ENCODE data around the gene CCDC107. TPM values are rescaled to one million over a fixed set of nuclear protein-coding genes. Genes with fewer than 3 reads are reported as not detected.
A peak's percentile ranks its signal among the peaks of the same experiment; 100 is the strongest.

The CCDC107 gene
- total RNA-seq, 2 experiments from 2014 or later = 34.8 to 36.8 TPM

DNA sequence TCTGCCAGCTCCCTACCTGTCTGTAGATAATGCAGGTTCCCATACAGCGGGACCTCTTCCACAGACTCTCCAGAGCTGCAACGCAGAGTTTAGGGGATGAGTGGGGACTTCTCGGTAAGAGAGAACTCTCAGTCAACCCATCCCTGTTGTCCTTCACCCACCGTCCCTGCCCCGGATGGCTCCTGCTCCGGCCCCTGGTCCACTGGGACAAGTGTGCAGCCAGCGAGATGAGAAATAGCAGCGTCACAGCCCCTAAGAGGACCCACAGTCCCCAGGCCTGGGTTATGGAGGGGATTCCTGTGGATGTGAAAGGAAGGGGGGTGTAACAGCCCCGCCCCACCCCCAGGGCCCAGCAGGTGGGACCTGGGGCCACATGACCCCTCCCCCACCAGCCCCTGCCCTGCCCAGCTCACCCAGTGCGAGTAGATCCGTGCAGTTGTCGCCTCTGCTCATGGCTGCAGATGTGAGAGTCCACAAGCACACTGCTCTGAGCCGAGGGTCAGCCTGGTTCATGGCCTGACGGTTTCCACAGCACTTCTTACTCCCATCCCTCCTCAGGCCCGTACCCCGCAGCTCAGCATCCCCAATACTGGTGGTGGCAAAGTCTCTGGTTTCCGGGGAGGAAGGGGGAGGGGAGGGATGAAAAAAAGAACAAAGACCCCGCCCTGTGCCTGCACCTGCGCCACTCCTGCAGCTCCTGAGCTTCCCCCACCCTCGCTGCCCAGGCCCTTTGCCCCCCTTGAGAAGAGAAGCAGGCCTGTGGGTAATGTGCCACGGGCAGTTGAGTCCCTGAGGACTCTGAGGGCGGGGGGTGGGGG is 7.5 kb upstream of the CCDC107 start, which contains the start of gene SIT1:
SIT1 (minus strand) TSS at position 591 of the 818 bp plus-strand sequence; CDS start at position 513, 78 bp downstream.
- H3K4me3 Mint-ChIP-seq = peak within 1 kb of the TSS; percentile 97
- peaks cover 37% of the 10 kb centered on the region for H3K36me3 Mint-ChIP-seq (ENCODE audit: low read depth)
- DNase-seq (peak; percentile 61), ATAC-seq (no peak)
- CTCF ChIA-PET = interaction anchor here (0.7 to 12.4 kb wide), 7 partner anchors 9 to 106 kb away, joined by 3 to 272 read pairs (median 47); partner anchors contain the start of genes ARHGEF39, CCDC107, CD72 and CREB3
- peaks cover 46% of the 10 kb centered on the region for H3K4me1 Mint-ChIP-seq (ENCODE audit: low read depth)
- peak within 1 kb of the TSS; percentile 96 for H3K27ac Mint-ChIP-seq
- no peaks in the 10 kb centered on the region for H3K9me3 Mint-ChIP-seq (ENCODE audit: insufficient read depth)
- H3K27me3 Mint-ChIP-seq (ENCODE audit: low read depth) = no peaks in the 10 kb centered on the region
- POLR2A ChIA-PET = interaction anchor here (1.2 to 8.4 kb wide), 12 partner anchors 7 to 82 kb away, joined by 3 to 122 read pairs (median 7); partner anchors contain the start of genes ARHGEF39, CCDC107, CD72 and CREB3

DNA sequence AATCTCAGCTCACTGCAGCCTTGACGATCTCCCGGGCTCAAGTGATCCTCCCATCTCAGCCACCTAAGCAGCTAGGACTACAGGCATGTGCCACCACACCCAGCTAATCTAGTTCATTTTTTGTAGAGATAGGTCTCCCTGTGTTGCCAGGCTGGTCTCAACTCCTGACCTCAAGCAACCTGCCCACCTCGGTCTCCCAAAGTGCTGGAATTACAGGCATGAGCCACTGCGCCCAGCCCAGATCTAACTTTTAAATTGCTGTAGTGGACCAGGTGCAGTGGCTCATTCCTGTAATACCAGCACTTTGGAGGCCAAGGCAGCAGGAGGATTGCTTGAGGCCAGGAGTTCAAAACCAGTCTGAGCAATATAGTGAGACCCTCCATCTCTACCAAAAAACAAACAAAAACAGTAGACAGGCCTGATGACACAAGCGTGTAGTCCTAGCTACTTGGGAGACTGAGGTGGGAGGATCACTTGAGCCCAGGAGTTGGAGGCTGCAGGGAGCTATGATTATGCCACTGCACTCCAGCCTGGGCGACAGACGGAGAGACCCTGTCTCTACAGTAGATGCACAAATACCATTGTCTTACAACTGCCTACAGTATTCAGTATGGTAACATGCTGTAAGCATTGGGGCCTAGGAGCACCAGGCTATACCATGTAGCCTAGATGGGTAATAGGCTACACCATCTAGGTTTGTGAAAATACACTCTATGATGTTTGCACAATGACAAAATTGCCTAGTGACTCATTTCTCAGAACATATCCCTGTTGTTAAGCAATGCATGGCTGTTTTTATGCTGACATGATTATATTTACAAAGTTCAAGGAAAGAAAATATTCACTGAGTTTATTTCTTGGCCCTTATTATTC is 5.9 kb upstream of the CCDC107 start:
- Mint-ChIP-seq H3K4me1 (ENCODE audit: low read depth) (peaks cover 54% of the 10 kb centered on the region), H3K27ac (peak overlapping the region; percentile 48), H3K4me3 (peak overlapping the region; percentile 26), H3K36me3 (ENCODE audit: low read depth) (peaks cover 29% of the 10 kb centered on the region), H3K9me3 (ENCODE audit: insufficient read depth) (no peaks in the 10 kb centered on the region), H3K27me3 (ENCODE audit: low read depth) (no peaks in the 10 kb centered on the region)
- ATAC-seq = no peak
- ChIA-PET CTCF (interaction anchor here (7.2 to 12.4 kb wide), 2 partner anchors 37 to 44 kb away, joined by 57 to 272 read pairs; partner anchors contain the start of gene CD72), POLR2A (interaction anchor here (0.6 to 8.4 kb wide), 4 partner anchors 9 to 35 kb away, joined by 3 to 122 read pairs (median 8); partner anchors contain the start of genes ARHGEF39 and CD72)
- no peak for DNase-seq

DNA sequence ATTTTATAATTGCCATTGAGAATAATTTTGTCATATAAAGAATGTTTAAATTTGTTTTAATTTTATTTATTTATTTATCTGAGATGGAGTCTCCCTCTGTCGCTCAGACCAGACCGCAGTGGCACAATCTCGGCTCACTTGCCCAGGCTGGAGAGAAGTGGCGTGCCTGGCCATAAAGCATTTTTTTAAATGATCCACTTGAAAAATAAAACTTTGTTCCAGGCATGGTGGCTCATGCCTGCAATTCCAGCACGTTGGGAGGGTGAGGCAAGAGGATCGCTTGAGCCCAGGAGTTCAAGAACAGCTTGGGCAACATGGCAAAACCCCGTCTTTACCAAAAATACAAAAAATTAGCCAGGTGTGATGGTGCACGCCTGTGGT is 5.3 kb upstream of the CCDC107 start:
- H3K4me1 Mint-ChIP-seq (ENCODE audit: low read depth) = peaks cover 54% of the 10 kb centered on the region
- ATAC-seq (no peak), DNase-seq (no peak)
- no peaks in the 10 kb centered on the region for H3K9me3 Mint-ChIP-seq (ENCODE audit: insufficient read depth)
- peaks cover under 1% of the 10 kb centered on the region for H3K27me3 Mint-ChIP-seq (ENCODE audit: low read depth)
- ChIA-PET POLR2A (no interaction called here), CTCF (interaction anchor here (12.4 kb wide), 1 partner anchor 37 kb away, joined by 272 read pairs; the partner anchor contains the start of gene CD72)
- H3K36me3 Mint-ChIP-seq (ENCODE audit: low read depth) = peaks cover 26% of the 10 kb centered on the region
- no peak overlapping the region for H3K27ac Mint-ChIP-seq
- H3K4me3 Mint-ChIP-seq = no peak overlapping the region

DNA sequence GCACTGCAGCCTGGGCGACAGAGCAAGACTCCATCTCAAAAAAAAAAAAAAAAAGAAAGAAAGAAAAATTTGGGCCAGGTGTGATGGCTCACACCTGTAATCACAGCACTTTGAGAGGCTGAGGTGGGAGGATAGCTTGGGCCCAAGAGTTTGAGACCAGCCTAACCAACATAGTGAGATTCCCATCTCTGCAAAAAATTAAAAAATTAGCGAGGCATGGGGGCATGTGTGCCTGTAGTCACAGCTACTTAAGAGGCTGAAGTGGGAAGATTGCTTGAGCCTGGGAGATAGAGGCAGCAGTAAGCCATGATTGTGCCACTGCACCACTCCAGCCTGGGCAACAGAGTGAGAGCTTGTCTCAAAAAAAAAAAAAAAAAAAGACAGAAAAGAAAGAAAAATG is 4.5 kb upstream of the CCDC107 start:
- ATAC-seq = no peak
- Mint-ChIP-seq H3K4me1 (ENCODE audit: low read depth) (peaks cover 48% of the 10 kb centered on the region), H3K4me3 (no peak overlapping the region), H3K27me3 (ENCODE audit: low read depth) (peaks cover 3% of the 10 kb centered on the region), H3K27ac (no peak overlapping the region), H3K9me3 (ENCODE audit: insufficient read depth) (no peaks in the 10 kb centered on the region), H3K36me3 (ENCODE audit: low read depth) (peaks cover 21% of the 10 kb centered on the region)
- no peak for DNase-seq
- POLR2A ChIA-PET = no interaction called here
- CTCF ChIA-PET = interaction anchor here (1.0 to 12.4 kb wide), 3 partner anchors 6 to 38 kb away, joined by 3 to 272 read pairs (median 214); partner anchors contain the start of genes ARHGEF39, CD72 and SIT1

DNA sequence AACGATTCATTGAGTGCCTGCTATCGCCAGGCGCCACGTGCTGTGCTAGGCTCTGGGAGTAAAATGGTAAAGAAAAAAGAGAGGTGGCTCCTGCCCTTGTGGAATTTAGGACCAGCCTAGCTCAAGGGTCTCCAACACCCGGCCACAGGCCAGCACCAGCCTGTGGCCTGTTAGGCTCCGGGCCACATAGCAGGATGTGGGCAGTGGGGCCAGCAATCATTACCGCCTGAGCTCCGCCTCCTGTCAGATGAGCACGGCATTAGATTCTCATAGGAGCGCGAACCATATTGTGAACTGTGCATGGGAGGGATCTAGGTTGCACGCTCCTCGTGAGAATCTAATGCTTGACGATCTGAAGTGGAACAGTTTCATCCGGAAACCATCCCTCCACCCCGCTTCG is 1.7 kb upstream of the CCDC107 start:
- Mint-ChIP-seq H3K36me3 (ENCODE audit: low read depth) (peaks cover 26% of the 10 kb centered on the region), H3K27me3 (ENCODE audit: low read depth) (peaks cover 3% of the 10 kb centered on the region), H3K4me1 (ENCODE audit: low read depth) (peaks cover 59% of the 10 kb centered on the region), H3K27ac (no peak overlapping the region), H3K9me3 (ENCODE audit: insufficient read depth) (no peaks in the 10 kb centered on the region), H3K4me3 (no peak overlapping the region)
- DNase-seq (no peak), ATAC-seq (no peak)
- ChIA-PET CTCF (interaction anchor here (1.1 to 12.4 kb wide), 9 partner anchors 8 to 75 kb away, joined by 3 to 214 read pairs (median 34); partner anchors contain the start of genes ARHGEF39, CD72, CREB3 and SIT1), POLR2A (interaction anchor here (0.9 to 3.8 kb wide), 4 partner anchors 9 to 76 kb away, joined by 4 to 59 read pairs (median 10); partner anchors contain the start of genes ARHGEF39, CREB3 and TLN1)

DNA sequence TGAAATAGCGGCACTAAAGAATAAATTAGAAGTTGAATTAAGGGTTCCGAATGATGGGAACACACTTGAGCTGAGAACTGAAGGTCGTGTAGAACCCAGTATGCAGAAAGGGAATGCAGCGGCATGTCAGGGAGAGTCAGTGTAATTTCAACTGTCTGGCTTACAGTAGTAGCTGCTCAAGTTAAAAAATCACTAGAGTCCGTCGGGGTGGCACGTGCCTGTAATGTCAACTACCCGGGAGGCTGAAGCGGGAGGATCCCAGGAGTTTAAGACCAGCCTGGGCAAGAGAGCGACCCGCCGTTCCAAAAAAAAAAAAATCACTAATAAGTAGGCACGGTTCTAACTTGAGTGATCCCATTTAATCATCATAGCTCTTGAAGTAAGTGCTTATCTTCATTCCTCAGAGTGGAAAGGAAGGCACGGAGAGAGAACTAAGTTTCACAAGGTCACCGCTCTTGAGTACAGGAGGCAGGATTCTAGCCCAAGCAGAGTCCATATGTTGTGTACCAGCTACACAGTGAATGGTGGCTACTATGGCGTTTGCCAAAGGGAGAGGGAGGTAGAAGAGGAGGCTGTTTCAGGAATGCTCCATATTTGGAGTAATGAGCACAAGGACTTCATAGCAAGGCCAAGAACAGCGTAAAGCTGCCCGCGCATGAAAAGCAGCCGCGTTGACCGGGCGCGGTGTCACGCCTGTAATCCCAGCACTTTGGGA is 1.1 kb upstream of the CCDC107 start:
- H3K4me3 Mint-ChIP-seq = peak overlapping the region; percentile 92

DNA sequence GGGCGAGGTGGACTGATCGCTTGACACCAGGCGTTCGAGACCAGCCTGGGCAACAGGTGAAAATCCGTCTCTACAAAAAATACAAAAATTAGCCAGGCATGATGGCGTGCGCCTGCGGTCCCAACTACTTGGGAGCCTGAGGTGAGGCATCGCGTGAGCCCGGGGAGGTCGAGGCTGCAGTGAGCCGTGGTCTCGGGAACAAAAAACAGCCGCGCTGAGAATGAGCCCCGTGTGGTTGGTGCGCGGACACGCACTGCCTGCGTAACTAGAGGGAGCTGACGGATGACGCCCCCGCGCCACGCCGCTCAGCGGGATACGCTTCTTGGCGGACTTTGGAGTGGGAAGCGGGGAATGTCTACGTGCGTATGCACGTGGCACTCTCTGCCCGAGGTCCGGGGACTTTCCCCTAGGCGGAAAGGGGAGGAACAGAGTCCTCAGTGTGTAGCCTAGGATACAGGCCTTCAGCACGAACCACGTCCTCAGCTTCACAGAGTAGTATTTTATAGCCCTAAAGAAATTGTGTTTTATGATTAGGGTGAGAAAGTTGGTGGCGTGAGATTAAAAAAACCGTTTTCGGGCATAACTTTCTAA is 451 bp upstream of the CCDC107 start, which contains the start of gene RMRP:
RMRP (minus strand) TSS at position 474 of the 591 bp plus-strand sequence.
- Mint-ChIP-seq H3K27ac (peak within 1 kb of the TSS; percentile 97), H3K27me3 (ENCODE audit: low read depth) (peaks cover 3% of the 10 kb centered on the region), H3K36me3 (ENCODE audit: low read depth) (peaks cover 37% of the 10 kb centered on the region), H3K4me1 (ENCODE audit: low read depth) (peaks cover 62% of the 10 kb centered on the region), H3K4me3 (peak within 1 kb of the TSS; percentile 92), H3K9me3 (ENCODE audit: insufficient read depth) (no peaks in the 10 kb centered on the region)
- ATAC-seq = peak; percentile 92
- POLR2A ChIA-PET = interaction anchor here (0.6 to 3.8 kb wide), 15 partner anchors 8 to 554 kb away, joined by 3 to 59 read pairs (median 5); partner anchors contain the start of genes ARHGEF39, CA9, CREB3 and GBA2
- peak; percentile 94 for DNase-seq
- CTCF ChIA-PET = interaction anchor here (0.7 to 12.4 kb wide), 29 partner anchors 10 to 171 kb away, joined by 3 to 214 read pairs (median 5); partner anchors contain the start of genes CD72, CREB3, RGP1 and SIT1

More for the DNA sequence above, 1.1 kb upstream of the CCDC107 start:
- H3K27ac Mint-ChIP-seq = peak overlapping the region; percentile 97
- ChIA-PET POLR2A (interaction anchor here (0.7 to 3.8 kb wide), 12 partner anchors 8 to 554 kb away, joined by 3 to 59 read pairs (median 6); partner anchors contain the start of genes ARHGEF39, CA9, CREB3 and GBA2), CTCF (interaction anchor here (0.8 to 12.4 kb wide), 15 partner anchors 10 to 171 kb away, joined by 3 to 214 read pairs (median 25); partner anchors contain the start of genes CD72, CREB3, RGP1 and SIT1)
- H3K4me1 Mint-ChIP-seq (ENCODE audit: low read depth) = peaks cover 58% of the 10 kb centered on the region
- peaks cover 3% of the 10 kb centered on the region for H3K27me3 Mint-ChIP-seq (ENCODE audit: low read depth)
- H3K36me3 Mint-ChIP-seq (ENCODE audit: low read depth) = peaks cover 30% of the 10 kb centered on the region
- ATAC-seq = no peak
- DNase-seq = no peak
- no peaks in the 10 kb centered on the region for H3K9me3 Mint-ChIP-seq (ENCODE audit: insufficient read depth)

DNA sequence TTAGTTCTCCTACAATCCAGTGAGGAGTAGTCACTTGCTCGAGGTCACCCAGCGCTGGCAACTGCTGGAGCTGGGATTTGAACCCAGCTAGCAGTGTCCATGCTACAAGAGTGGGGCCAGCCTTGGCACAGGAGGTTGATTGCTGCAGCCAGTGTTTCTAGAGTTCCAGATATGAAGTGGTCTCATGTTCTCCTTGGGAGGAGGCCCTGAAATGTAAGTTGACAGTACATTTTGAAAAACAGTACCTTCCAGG is 802 bp downstream of the CCDC107 start:
- H3K4me1 Mint-ChIP-seq (ENCODE audit: low read depth) = peaks cover 74% of the 10 kb centered on the region
- POLR2A ChIA-PET = interaction anchor here (1.1 to 3.8 kb wide), 6 partner anchors 9 to 69 kb away, joined by 3 to 59 read pairs (median 8); no protein-coding TSS in a partner anchor
- CTCF ChIA-PET = interaction anchor here (0.9 to 12.4 kb wide), 22 partner anchors 11 to 564 kb away, joined by 3 to 214 read pairs (median 6); partner anchors contain the start of genes CA9, CD72, CREB3 and SIT1
- H3K36me3 Mint-ChIP-seq (ENCODE audit: low read depth) = peaks cover 46% of the 10 kb centered on the region
- DNase-seq = no peak
- no peak for ATAC-seq
- peaks cover 3% of the 10 kb centered on the region for H3K27me3 Mint-ChIP-seq (ENCODE audit: low read depth)
- peak overlapping the region; percentile 97 for H3K27ac Mint-ChIP-seq
- H3K9me3 Mint-ChIP-seq (ENCODE audit: insufficient read depth) = no peaks in the 10 kb centered on the region
- H3K4me3 Mint-ChIP-seq = peak overlapping the region; percentile 92

GRCh38 chr9:35659340-35659739 is 1.2 kb downstream of the CCDC107 start:
- H3K36me3 Mint-ChIP-seq (ENCODE audit: low read depth) = peaks cover 46% of the 10 kb centered on the region
- H3K9me3 Mint-ChIP-seq (ENCODE audit: insufficient read depth) = no peaks in the 10 kb centered on the region
- DNase-seq = no peak
- no peak for ATAC-seq
- peak overlapping the region; percentile 92 for H3K4me3 Mint-ChIP-seq
- peak overlapping the region; percentile 97 for H3K27ac Mint-ChIP-seq
- ChIA-PET CTCF (interaction anchor here (0.9 to 12.4 kb wide), 18 partner anchors 10 to 564 kb away, joined by 3 to 214 read pairs (median 14); partner anchors contain the start of genes CA9, CD72, CREB3 and SIT1), POLR2A (interaction anchor here (1.1 to 3.8 kb wide), 6 partner anchors 10 to 69 kb away, joined by 3 to 59 read pairs (median 8); no protein-coding TSS in a partner anchor)
- H3K4me1 Mint-ChIP-seq (ENCODE audit: low read depth) = peaks cover 79% of the 10 kb centered on the region
- peaks cover 3% of the 10 kb centered on the region for H3K27me3 Mint-ChIP-seq (ENCODE audit: low read depth)

GRCh38 chr9:35660966-35661415 is 2.9 kb downstream of the CCDC107 start:
- H3K36me3 Mint-ChIP-seq (ENCODE audit: low read depth) = peaks cover 46% of the 10 kb centered on the region
- POLR2A ChIA-PET = interaction anchor here (1.6 to 1.7 kb wide), 3 partner anchors 10 to 56 kb away, joined by 4 to 7 read pairs (median 6); partner anchors contain the start of gene SIT1
- H3K9me3 Mint-ChIP-seq (ENCODE audit: insufficient read depth) = no peaks in the 10 kb centered on the region
- H3K27ac Mint-ChIP-seq = peak overlapping the region; percentile 54
- no peak for DNase-seq
- H3K4me3 Mint-ChIP-seq = peak overlapping the region; percentile 31
- peaks cover 90% of the 10 kb centered on the region for H3K4me1 Mint-ChIP-seq (ENCODE audit: low read depth)
- no peak for ATAC-seq
- H3K27me3 Mint-ChIP-seq (ENCODE audit: low read depth) = peaks cover 3% of the 10 kb centered on the region
- CTCF ChIA-PET = interaction anchor here (1.1 to 12.4 kb wide), 8 partner anchors 14 to 90 kb away, joined by 3 to 214 read pairs (median 36); partner anchors contain the start of genes CD72, GBA2, RGP1 and SIT1

Data from activated CD8-positive, alpha-beta T cell treated with anti-CD3 and anti-CD28 coated beads, Interleukin-2, amount 10 ng/mL, durations not matched to agents 7 days and 5 days (primary cell).